ENCODE data around the gene MYCN. TPM values are rescaled to one million over a fixed set of nuclear protein-coding genes. Genes with fewer than 3 reads are reported as not detected.
"Not testable (repeated sequence)": the region's sequence is repeated elsewhere in the genome, so short reads cannot be mapped to it uniquely, and the experiment has no call there.

MYCN gene
- total RNA-seq, 6 experiments from 2014 or later, result 0.07 to 0.35 (median 0.23) TPM; not detected in 2

DNA sequence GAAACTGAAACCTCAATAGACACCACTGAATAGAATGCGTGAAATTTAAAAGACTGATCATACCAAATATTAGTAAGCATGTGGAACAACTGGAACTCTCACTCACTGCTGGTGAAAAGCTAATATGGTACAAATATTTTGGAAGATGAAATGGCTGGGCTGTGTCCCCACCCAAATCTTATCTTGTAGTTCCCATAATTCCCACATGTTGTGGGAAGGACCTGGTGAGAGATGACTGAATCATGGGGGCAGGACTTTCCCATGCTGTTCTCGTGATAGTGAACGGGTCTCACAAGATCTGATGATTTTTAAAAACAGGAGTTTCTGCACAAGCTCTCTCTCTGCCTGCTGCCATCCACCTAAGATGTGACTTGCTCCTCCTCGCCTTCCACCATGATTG is 32.0 kb upstream of the MYCN start:
- H3K9me3 ChIP-seq, result no peaks in the 10 kb centered on the region
- TF ChIP-seq POLR2A (IDR thresholded peaks at IDR 0.05), result no peak
- TF ChIP-seq, protein P1, sequence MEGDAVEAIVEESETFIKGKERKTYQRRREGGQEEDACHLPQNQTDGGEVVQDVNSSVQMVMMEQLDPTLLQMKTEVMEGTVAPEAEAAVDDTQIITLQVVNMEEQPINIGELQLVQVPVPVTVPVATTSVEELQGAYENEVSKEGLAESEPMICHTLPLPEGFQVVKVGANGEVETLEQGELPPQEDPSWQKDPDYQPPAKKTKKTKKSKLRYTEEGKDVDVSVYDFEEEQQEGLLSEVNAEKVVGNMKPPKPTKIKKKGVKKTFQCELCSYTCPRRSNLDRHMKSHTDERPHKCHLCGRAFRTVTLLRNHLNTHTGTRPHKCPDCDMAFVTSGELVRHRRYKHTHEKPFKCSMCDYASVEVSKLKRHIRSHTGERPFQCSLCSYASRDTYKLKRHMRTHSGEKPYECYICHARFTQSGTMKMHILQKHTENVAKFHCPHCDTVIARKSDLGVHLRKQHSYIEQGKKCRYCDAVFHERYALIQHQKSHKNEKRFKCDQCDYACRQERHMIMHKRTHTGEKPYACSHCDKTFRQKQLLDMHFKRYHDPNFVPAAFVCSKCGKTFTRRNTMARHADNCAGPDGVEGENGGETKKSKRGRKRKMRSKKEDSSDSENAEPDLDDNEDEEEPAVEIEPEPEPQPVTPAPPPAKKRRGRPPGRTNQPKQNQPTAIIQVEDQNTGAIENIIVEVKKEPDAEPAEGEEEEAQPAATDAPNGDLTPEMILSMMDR (IDR thresholded peaks at IDR 0.05), result no peak
- H3K4me1 ChIP-seq, result no peaks in the 10 kb centered on the region

DNA sequence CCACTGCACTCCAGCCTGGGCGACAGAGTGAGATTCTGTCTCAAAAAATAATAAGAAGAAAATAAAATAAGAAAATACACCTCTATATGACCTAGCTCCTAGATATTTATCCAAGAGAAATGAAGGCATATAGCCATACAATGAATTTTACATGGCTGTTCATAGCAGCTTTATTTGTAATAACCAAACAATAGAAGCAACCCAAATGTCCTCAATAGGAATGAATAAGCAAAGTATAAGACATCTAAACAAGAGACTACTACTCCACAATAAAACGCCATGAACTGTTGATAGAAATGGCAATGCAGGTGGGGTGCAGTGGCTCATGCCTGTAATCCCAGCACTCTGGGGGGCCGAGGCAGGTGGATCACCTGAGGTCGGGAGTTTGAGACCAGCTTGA is 31.2 kb upstream of the MYCN start:
- intact Hi-C loops (cut with DNase I), result no loop called here
- WGBS (ENCODE audit: insufficient coverage, low coverage, low lambda C conversion rate, missing lambda C conversion rate), result 69% methylated on average over 4 of the region's 4 CpGs
- DNase-seq (no peak), ATAC-seq (no peak)
- TF ChIP-seq, protein P1 (IDR thresholded peaks at IDR 0.05), result no peak
- no peak for TF ChIP-seq POLR2A (IDR thresholded peaks at IDR 0.05)
- Histone ChIP-seq H3K36me3 (no peaks in the 10 kb centered on the region), H3K4me1 (no peaks in the 10 kb centered on the region), H3K27me3 (no peaks in the 10 kb centered on the region), H3K4me3 (no peak overlapping the region), H3K27ac (no peak overlapping the region), H3K9me3 (no peaks in the 10 kb centered on the region)

More for the DNA sequence above, 32.0 kb upstream of the MYCN start:
- H3K27ac ChIP-seq, result no peak overlapping the region
- intact Hi-C loops (cut with DNase I), result no loop called here
- ATAC-seq, result no peak
- 72% methylated on average over 4 of the region's 4 CpGs for WGBS (ENCODE audit: insufficient coverage, low coverage, low lambda C conversion rate, missing lambda C conversion rate)
- no peak overlapping the region for H3K4me3 ChIP-seq
- no peaks in the 10 kb centered on the region for H3K36me3 ChIP-seq
- no peaks in the 10 kb centered on the region for H3K27me3 ChIP-seq
- DNase-seq, result no peak

DNA sequence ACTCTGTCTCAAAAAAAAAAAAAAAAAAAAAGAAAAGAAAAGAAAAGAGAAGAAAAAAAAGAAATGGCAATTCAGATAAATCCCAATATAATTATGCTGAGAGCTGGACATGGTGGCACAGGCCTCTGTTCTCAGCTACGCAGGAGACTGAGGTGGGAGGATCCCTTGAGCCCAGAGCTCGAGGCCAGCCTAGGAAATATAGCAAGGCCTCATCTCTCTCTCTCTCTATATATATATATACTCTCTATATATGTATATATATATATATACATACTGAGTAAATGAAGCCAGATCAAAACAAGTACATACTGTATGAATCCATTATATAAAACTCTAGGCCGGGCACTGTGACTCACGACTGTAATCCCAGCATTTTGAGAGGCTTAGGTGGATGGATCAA is 30.6 kb upstream of the MYCN start:
- Histone ChIP-seq H3K27me3 (no peaks in the 10 kb centered on the region), H3K4me3 (no peak overlapping the region), H3K27ac (no peak overlapping the region), H3K4me1 (no peaks in the 10 kb centered on the region), H3K36me3 (no peaks in the 10 kb centered on the region), H3K9me3 (no peaks in the 10 kb centered on the region)
- intact Hi-C loops (cut with DNase I), result no loop called here
- WGBS (ENCODE audit: insufficient coverage, low coverage, low lambda C conversion rate, missing lambda C conversion rate), result 62% methylated on average over 3 of the region's 4 CpGs
- TF ChIP-seq, protein P1 (IDR thresholded peaks at IDR 0.05), result no peak
- TF ChIP-seq POLR2A (IDR thresholded peaks at IDR 0.05), result no peak
- ATAC-seq (no peak), DNase-seq (no peak)

DNA sequence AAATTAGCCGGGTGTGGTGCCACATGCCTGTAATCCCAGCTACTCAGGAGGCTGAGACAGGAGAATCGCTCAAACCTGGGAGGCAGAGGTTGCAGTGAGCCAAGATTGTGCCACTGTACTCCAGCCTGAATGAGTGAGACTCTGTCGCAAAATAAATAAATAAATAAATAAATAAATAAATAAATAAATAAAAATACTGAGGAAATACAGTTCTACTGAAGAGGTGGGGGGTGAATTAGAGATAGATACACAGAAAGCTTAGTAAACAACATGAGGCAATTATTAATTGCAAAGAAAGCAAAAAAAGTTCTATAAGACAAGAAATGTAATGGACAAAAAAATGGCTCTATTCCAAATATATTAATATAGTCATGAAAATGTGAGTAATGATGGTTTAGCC is 29.1 kb upstream of the MYCN start:
- H3K27me3 ChIP-seq; H3K4me3 ChIP-seq; ATAC-seq; DNase-seq; H3K9me3 ChIP-seq; intact Hi-C loops (cut with DNase I); H3K4me1 ChIP-seq; H3K27ac ChIP-seq; H3K36me3 ChIP-seq: not testable (repeated sequence)
- WGBS (ENCODE audit: insufficient coverage, low coverage, low lambda C conversion rate, missing lambda C conversion rate), result no CpG with 5 or more reads among the region's 3 CpGs

DNA sequence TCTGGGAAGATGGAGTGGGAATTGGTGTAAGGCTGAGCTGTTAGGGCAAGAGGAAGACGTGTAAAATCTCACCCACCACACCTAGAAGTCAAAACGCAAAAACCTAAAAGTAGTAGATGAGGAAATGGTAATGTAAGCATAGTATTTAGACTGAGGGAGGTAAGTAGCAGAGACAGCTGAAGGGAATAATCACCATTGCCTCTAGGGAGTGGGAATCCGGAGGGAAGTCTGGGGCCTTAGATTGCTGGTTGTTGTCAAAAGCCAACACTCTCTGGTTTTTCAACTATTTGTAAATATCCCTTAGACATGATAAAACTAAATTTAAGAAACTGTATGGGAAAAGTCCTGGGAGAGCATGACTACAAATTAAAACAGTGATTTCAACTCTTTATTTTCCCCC is 28.7 kb upstream of the MYCN start:
- TF ChIP-seq POLR2A (IDR thresholded peaks at IDR 0.05), result no peak
- TF ChIP-seq, protein P1 (IDR thresholded peaks at IDR 0.05), result no peak
- Histone ChIP-seq H3K9me3 (no peaks in the 10 kb centered on the region), H3K36me3 (no peaks in the 10 kb centered on the region), H3K4me3 (no peak overlapping the region), H3K27ac (no peak overlapping the region), H3K27me3 (no peaks in the 10 kb centered on the region), H3K4me1 (no peaks in the 10 kb centered on the region)
- ATAC-seq (no peak), DNase-seq (no peak)
- WGBS (ENCODE audit: insufficient coverage, low coverage, low lambda C conversion rate, missing lambda C conversion rate), result 78% methylated on average over 3 of the region's 3 CpGs
- intact Hi-C loops (cut with DNase I), result no loop called here
